Vagina (tissue), 2 donors: Measurements from ENCODE around the gene MORN2.

ENCODE experiments used
- POLR2AphosphoS5 ChIP-seq, 2 donors: sonication (generic); formaldehyde crosslinking; IDR thresholded peaks; one replicate each; pipeline ENCODE4 v1.9.0; 2017; ENCODE audit warnings: antibody characterized with exemption in 2 of 2, mild to moderate bottlenecking in 2 of 2, low read depth in 1 of 2; ENCODE audit not compliant: insufficient read depth in 1 of 2
- TF ChIP-seq, protein P1 (sequence below), 3 experiments: fragments of 450-650 bp in 2 of 3; fragments of 200-600 bp in 1 of 3; sonication (generic) in 1 of 3; IDR thresholded peaks; one replicate each; pipeline ENCODE4 v1.5.1; 2017 to 2019; ENCODE audit warnings: antibody characterized with exemption in 3 of 3, mild to moderate bottlenecking in 2 of 3, moderate library complexity in 2 of 3

DNA sequence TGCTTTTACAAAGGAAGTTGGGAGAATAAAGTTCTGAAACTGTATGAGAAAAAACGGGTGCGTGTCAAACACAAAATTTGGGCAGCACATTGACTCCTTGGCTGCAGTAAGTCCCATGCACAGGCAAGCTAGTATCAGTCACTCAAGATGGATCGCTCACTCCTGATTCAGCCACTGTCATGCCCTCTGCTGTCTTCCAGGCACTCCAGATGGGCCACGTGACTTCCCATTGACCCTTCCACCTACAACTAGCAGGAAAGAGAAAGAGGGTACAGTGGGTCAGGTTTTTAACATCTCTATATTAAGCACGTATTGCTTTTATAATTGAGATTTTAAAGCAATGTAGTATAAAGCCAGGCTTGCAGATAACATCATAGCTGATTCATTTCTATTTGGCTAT, 22.5 kb downstream of the MORN2 start:
- TF ChIP-seq, protein P1, sequence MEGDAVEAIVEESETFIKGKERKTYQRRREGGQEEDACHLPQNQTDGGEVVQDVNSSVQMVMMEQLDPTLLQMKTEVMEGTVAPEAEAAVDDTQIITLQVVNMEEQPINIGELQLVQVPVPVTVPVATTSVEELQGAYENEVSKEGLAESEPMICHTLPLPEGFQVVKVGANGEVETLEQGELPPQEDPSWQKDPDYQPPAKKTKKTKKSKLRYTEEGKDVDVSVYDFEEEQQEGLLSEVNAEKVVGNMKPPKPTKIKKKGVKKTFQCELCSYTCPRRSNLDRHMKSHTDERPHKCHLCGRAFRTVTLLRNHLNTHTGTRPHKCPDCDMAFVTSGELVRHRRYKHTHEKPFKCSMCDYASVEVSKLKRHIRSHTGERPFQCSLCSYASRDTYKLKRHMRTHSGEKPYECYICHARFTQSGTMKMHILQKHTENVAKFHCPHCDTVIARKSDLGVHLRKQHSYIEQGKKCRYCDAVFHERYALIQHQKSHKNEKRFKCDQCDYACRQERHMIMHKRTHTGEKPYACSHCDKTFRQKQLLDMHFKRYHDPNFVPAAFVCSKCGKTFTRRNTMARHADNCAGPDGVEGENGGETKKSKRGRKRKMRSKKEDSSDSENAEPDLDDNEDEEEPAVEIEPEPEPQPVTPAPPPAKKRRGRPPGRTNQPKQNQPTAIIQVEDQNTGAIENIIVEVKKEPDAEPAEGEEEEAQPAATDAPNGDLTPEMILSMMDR (IDR thresholded peaks at IDR 0.05): no peak
- no peak for TF ChIP-seq POLR2AphosphoS5 (IDR thresholded peaks at IDR 0.05; ENCODE audit: insufficient read depth in 1 of 2, low read depth in 1 of 2)
